G401 (cell line): Measurements from ENCODE around the gene DOK5. TPM values are rescaled to one million over a fixed set of nuclear protein-coding genes. Genes with fewer than 3 reads are reported as not detected.
"Not testable (repeated sequence)": the region's sequence is repeated elsewhere in the genome, so short reads cannot be mapped to it uniquely, and the experiment has no call there.

Experiments used
- DNase-seq: peaks from one replicate; pipeline ENCODE4 v3.0.0-alpha.2; 2015; ENCODE audit warnings: low spot score
- in situ Hi-C: cut with HindIII; loops from 2 replicates; pipeline ENCODE4 v1.10.0; 2016; ENCODE audit warnings: low sequenced_read_pairs, mixed read lengths
- total RNA-seq: library from RNA; depleted of rRNA; stranded (reverse); fragments of >200 nt; shearing (Covaris generic); gene quantifications from 2 replicates; pipeline ENCODE4 v1.2.3, GENCODE V29; 2014; rRNA removed

The DOK5 gene
- total RNA-seq, result 0.68 TPM in 1 of 2 replicates, not detected in the other

DNA sequence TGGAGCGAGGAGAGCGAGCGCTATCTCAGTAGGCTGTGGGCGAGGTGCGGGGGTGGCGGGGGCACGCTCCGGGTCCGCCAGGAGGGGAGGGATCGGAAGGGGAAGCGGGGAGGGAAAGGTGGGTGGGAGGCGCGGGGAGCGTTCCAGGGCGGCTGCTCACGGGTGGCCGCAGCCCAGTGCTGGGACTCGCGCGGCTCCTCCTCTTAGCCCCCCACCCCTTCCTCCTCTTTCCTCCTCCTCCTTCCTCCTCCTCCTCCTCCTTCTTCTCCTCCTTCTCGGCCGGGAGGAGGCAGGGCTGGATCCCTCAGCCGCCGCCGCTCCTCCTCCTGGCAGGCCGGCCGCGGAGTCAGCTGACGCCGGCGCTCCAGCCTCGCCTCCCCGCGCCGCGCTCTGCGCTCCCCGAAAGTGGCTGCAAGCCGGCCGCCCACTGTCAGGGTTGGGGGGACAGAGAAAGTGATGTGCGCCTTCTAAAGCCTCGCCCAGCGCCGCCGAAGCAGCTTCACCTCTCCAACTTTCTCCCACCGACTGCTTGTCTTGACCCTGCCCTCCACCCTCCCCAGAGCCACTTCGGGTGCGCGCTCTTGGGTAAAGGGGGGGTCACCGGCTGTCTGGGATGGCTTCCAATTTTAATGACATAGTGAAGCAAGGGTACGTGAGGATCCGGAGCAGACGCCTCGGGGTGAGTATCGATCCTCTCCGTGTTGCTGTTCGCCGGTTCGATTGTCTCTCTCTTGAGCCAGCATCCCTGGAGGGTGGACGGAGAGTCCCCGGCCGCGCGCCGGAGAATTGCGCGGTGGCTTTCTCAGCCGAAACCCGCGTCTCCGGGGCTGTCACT, at the start of gene DOK5:
Gene DOK5 (plus strand): TSS at position 260 of the 835 bp plus-strand sequence. CDS start 354 bp downstream, at position 614.
- in situ Hi-C loops, result no loop called here
- peak; percentile 19 for DNase-seq

DNA sequence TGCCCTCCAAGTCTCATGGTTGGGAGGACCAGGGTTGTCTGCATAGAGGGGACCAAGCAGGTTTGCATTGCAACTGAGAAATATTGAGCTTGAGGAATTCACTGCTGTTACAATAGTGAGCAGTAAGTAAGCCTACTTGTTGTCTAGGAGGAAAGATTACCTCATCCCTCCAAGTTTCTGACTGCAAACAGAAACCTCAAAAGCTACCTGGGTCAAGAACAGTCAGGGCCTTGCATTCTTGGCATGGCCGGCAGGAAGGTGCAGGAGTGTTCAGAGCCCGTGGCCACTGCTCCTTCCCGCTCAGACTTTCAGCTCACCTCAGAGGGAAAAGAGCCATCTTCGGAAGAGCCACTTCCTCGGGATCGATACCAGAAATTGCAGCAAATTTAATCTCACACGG, 46.0 kb upstream of the DOK5 start:
- no peak for DNase-seq
- in situ Hi-C loops, result no loop called here

DNA sequence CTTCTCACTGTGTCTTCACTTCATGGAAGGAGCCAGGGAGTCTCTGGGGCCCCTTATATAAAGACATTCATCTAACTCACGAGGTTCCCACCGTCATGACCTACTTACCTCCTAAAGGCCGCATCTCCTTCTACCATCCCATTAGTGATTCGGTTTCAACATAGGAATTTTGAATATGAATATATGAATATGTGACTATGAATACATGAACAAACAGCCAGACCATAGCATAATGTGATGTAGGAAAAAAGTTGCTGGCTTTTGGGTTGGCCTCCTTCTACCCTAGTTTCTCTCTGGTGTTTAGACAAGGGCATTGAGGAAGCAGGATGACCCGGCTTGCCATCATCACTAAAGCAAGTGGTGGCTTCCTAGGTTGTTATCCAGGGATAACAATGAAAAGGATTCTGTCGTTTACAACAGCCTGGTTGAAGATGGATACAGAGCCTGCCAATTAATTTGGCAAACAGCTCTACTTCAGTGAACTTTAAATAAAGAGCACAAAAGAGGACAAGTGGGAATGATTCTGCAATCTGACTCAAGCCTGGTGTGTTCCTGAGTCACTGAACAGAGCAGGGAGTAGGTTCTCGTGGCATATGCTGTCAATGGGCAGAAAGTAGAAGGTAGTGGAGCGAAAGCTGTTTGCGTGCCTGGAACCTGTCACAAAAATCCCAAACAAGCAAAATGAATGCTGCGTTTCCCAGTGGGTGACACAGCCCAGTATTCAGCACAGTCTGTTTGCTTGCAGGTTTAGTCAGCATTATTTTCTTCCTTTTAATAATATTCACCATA, 44.0 kb upstream of the DOK5 start:
- in situ Hi-C loops, result no loop called here
- DNase-seq, result peak; percentile 97

DNA sequence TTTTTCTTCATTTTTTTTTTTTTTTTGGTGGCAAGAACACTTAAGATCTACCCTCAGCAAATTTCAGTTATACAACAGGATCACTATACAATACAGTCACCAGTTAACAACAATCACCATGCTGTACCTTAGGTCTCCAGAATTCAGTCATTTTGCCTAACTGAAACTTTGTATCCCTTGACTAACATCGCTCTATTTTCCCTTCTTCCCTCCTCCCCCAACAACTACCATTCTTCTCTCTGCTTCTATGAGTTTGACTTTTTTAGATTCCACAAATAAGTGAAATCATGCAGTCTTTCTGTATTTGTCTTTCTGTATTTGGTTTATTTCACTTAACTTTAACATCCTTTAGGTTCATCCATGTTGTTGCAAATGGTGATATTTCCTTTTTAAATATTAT, 42.4 kb upstream of the DOK5 start:
- in situ Hi-C loops, result no loop called here

DNA sequence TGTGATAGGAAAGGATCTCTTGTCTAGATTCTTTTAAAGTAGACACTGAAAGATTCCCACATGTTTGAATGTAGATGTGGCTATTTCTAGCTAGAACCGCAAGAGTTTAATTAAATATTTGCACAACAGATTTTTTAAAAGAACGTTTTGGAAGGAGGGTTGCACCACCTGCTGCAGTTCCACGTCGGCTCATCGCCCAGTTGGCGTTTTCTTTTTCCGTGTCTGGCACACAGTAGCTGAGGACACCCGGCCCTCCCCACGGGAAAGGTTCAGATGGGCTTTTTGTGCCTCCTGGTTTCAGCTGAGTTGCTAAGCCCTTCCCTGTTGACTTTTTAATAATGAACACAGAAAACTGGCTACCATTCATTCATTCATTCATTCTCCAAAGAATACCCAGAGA, 41.8 kb upstream of the DOK5 start:
- peak; percentile 96 for DNase-seq
- in situ Hi-C loops, result no loop called here

More for the DNA sequence above, 42.4 kb upstream of the DOK5 start:
- no peak for DNase-seq

DNA sequence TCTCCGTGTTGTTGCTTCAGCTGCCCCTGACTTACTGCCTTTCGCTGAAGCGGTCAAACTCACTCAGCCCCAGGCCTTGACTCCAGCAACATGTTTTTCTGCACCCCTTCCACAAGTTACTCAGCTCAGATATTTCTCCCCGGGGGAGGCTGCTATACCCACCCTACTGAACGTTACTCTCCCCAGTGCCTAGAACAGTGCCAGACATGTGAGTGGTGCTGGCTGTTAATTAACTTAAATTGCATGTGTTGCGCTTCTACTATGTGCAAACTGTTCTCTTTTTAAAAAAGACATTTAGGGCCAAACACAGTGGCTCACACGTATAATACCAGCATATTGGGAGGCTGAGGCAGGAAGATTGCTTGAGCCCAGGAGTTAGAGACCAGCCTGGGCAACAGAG, 41.2 kb upstream of the DOK5 start:
- DNase-seq, result no peak
- in situ Hi-C loops, result no loop called here

DNA sequence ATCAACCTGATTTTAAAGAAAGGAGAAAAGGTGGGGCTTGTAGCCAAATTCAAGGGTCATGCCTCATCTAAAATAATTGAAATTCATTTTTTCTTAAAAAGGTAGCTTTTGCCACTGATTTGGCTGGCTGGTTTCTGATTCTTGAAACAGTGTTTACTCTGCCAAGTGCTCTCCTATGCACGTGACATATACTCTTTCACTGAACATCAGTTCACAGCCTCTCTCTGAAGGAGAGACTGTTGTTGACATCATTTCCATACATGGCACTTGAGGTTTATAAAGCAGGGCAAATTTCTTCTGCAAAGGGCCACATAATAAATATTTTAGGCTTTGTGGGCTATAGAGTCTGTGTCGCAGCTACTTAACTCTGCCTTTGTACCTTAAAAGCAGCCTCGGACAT, 40.4 kb upstream of the DOK5 start:
- in situ Hi-C loops, result no loop called here
- no peak for DNase-seq

DNA sequence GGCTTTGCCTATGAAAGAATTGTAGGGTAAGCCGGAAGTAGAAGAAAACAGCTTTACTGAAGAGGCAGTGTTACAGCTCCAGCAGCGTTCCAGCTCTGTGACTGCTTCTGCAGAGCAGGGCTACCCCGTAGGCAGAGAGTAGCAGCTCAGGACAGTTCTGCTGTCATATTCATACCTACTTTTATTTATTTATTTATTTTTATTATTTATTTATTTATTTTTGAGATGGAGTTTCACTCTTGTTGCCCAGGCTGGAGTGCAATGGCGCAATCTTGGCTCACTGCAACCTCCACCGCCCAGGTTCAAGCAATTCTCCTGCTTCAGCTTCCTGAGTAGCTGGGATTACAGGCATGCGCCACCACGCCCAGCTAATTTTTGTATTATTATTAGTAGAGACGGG, 39.0 kb upstream of the DOK5 start:
- DNase-seq, in situ Hi-C loops: not testable (repeated sequence)

DNA sequence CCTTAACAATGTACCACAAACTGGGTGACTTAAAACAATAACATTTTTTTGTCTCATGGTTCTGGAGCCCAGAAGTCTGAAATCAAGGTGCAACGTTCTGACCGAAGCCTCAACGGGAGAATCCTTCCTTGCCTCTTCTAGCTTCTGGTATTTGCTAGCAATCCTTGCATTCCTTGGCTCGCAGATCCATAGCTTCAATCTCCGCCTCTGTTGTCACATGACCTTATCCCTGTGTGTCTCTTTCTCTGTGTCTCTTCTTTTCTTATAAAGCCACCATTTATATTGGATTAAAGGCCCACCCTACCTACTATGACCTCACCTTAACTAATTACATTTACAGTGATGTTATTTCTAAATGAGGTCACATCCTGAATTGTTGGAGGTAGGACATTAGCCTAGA, 37.2 kb upstream of the DOK5 start:
- DNase-seq, result no peak

DNA sequence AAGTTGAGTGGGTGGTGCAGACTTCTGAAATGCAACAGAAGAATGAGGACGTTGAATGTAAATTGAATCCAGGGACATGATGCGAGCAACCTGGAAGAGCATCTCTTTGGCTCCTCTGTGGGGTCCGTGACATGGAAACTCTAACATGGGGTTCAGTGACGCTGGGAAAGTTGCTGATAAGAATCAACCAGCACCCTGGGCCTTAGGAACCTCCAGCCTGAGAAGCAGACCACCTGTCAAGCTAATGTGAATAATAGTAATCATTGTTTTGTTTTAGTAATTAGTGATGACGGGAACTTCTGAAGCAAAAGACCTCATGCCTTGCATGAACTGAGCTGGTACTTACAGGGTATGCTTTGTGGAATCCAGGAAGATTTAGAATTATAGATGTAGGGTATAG, 25.2 kb upstream of the DOK5 start:
- DNase-seq, result no peak
- in situ Hi-C loops, result no loop called here

More for the DNA sequence above, 37.2 kb upstream of the DOK5 start:
- in situ Hi-C loops, result no loop called here

DNA sequence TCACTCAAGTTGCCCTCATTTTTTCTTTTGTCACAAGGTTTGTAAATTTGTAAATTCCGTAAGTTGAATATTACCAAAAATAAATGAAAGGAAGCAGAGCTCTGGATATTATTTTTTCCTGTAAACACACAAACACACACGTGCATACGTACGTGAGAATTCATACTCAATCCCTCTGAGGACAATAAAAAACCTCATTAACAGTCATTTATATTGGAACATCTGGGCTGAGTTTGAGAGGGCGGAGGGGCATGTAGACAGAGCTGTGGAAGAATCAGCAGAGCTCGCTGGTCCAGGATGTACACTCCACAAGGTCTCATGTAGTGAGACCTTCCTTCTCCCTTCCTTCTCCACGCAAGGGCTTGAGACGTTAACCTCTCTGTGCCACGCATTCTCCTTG, 24.2 kb upstream of the DOK5 start:
- in situ Hi-C loops, result no loop called here
- no peak for DNase-seq

DNA sequence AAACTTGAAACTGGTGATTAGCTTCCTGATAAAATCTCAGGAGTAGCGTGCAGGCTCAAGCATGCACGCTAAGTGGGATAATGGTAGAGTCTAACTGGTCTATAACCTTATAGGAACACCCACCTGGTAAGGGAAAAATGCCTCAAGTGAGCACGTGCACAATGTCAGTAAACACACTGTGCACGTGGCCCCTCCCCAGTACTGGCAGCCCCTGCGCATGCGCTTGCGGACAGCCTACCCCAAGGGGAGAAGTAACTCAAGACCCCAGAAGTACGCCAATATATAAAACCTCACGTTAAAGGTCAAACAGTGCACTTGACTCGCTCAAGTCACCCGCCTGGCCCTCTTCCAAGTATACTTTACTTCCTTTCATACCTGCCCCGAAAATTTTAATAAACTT, 23.1 kb upstream of the DOK5 start:
- no peak for DNase-seq
- in situ Hi-C loops, result no loop called here

DNA sequence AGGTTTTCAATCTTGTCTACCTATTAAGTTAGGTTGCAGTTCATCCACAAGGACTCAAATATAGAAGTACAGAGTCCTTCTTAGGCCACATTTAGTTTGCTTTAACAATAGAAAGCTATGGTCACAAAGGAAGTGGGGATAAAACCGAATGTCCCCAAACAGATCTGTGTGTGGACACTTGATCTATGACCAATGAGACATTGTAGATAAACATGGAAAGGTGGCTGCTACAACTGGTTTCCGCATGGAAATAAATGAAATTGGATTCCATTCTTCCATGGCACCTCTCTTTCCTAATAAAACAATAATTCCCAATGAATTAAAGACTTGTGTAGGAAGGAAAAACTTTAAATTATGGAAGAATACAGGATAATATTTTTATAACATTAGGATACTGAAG, 20.4 kb upstream of the DOK5 start:
- DNase-seq, result no peak
- in situ Hi-C loops, result no loop called here

DNA sequence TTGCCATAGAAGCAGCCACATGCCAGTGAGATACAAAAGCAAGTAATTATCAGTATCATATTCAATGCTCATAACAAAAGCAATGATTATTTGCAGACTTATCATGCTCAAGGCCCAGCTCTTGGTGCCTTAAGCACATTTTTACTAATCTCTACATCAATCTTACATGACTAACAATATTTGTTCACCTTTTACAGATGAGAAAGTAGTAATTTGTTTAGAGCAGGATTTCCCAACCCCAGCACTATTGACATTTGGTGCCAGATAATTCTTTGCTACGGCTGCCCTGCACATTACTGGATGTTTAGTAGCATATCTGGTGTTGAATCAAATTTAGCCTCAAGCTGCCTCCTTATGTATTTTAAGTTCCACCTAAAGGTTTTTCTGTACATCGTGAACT, 19.0 kb upstream of the DOK5 start:
- in situ Hi-C loops, result no loop called here
- DNase-seq, result no peak

DNA sequence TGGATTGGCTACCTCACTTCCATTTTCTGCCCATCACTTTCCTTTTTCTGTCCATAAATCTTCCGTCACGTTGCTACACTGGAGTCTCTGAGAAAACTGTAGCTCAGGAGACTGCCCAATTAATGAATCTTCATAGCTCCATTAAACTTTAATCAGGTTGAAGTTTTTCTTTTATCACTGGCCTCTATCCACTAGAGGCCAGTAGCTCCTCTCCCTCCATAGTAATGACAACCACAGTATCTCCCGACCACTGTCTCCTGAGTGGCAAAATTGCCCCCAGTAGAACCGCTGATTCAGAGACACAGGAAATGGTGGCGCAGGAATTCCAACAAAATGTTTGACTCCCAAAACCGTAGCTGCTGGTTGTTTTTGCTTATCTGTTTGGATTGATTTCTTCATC, 18.4 kb upstream of the DOK5 start:
- in situ Hi-C loops, result no loop called here
- DNase-seq, result no peak

DNA sequence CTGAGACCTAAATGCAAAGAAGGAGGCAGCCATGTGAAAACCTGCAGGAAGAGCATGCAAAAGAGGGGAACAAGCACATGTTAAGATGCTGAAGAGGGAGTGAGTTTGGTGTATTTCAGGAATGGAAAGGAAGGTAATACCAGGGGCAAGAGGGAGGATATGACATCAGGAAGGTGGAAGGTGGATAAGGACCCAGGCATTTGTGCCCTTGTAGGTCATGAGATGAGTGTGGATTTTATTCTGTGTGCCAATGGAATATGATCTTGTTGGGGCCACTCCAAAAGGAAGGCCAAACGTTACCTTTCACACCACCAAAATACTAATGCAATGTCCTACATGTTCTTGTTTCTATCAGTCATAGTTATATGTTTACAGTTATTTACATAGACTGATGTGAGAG, 17.2 kb upstream of the DOK5 start:
- in situ Hi-C loops, result no loop called here

DNA sequence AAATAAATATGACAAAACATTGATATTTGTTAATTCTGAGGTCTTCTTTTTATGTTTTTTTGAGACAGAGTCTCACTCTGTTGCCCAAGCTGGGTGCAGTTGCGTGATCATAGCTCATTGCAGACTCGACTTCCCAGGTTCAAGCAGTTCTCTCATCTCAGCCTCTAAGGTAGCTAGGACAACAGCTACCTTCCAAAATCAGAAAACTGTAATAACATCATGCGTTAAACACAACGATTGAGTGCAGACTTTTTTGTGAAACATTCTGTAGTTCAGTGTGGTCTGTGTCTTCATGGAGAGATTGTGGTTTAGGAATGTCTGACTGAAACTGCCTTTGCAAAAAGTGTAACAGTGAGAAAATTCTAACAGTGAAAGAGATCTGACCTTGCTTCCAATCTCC, 16.1 kb upstream of the DOK5 start:
- DNase-seq, result no peak
- in situ Hi-C loops, result no loop called here

More for the DNA sequence above, 17.2 kb upstream of the DOK5 start:
- no peak for DNase-seq

DNA sequence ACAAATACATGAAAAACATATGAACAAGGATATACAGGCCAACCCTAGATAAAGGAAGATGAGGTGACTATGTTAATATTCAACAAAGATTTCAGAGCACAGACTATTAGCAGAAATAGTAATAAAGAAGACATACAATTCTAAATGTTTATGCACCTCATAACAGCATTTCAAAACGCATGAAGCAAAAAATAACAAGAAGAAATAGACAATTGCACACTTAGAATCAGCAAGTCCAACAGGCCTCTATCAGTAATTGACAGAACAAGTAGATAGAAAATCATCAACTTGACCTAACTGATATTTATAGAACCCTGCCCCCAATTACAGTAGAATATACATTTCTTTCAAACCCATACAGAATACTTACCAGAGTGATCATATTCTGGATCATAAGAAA, 11.4 kb upstream of the DOK5 start:
- no peak for DNase-seq
- in situ Hi-C loops, result no loop called here

DNA sequence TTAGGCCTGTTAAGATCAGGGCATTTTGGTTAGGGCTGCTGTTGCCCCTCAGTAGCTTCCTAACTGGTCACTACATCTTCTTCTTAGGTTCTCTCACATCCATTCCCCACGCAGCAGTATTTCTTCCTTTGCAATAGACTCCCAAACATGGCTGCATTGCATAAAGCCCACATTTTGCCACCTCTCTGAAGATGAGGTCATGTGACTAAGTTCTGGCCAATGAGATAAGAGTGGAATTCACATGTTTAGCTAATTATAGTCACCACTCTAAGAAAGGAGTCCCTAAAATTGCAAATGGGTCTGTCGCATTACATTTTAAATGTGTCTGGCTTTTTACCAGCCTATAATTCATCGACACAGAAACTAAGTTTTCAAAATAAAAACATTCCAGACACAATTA, 9.3 kb upstream of the DOK5 start:
- in situ Hi-C loops, result no loop called here
- DNase-seq, result no peak

DNA sequence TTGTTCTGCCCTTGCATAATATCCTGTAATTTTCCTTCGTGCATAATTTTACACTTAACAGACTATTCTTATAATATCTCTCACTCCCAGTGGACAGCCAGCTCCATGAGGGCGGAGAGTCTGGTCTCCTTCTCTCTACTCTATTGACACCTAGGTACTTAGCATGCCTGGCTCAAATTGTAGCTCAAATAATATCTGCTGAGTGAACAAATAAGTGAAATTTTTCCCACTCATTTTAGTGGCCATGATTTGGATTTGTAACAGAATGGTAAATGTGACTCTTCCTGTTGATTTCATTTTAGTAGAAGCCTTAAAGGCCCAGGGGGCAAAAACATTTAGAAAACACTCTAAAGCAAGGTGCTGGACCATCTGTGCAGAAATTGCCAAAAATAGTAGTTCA, 7.8 kb upstream of the DOK5 start:
- in situ Hi-C loops, result no loop called here
- no peak for DNase-seq
